Measurements from ENCODE around the gene SETD2. TPM values are rescaled to one million over a fixed set of nuclear protein-coding genes. Genes with fewer than 3 reads are reported as not detected.
A peak's percentile ranks its signal among the peaks of the same experiment; 100 is the strongest.

SETD2 gene
- total and polyA plus RNA-seq, 9 of the 15 experiments (the other 6 are each of a cell fraction or from before 2014, with no cell fraction given): 8.2 to 44.0 (median 33.6) TPM

DNA sequence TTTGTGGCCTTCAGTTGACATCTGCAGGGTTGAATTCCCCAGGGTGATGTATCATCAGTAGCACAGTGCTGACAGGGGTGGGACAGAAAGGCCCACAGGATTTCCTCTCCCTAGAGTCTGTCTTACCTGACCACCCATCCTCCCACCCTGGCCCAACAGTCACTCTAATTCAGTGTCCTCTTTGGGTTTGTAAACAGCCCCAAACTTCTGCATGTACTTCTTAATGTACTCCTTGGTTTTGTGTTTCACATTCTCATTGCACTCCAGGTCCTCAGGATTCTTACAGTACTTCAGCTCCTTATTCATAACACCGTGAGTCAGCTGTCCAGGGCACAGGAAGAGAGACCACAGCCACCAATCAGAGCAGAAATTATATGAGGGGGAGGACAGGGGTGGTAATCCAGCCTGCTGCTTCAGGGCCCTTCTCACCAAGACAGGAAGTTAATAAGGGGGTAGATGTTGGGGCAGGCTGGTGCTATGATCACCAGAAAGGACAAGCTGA, 146.9 kb downstream of the SETD2 start (continued):
- 0 out of 4 replicates have a peak, but pooled peaks of 1 of the 2 experiments have one; percentile 35 for TF ChIP-seq FOXA3 (CRISPR knock-in tag; conservative IDR thresholded peaks at IDR 0.05 in 1 of 2, IDR thresholded peaks at IDR 0.05 in 1 of 2)
- TF ChIP-seq CHD1 (IDR thresholded peaks at IDR 0.05; ENCODE audit: low read length): peak; percentile 42
- no peak for TF ChIP-seq POLR2H (tag; IDR thresholded peaks at IDR 0.05; ENCODE audit: low read depth)
- peak; percentile 72 for TF ChIP-seq MAFF (IDR thresholded peaks at IDR 0.05; ENCODE audit: low read length)
- TF ChIP-seq, protein P1, sequence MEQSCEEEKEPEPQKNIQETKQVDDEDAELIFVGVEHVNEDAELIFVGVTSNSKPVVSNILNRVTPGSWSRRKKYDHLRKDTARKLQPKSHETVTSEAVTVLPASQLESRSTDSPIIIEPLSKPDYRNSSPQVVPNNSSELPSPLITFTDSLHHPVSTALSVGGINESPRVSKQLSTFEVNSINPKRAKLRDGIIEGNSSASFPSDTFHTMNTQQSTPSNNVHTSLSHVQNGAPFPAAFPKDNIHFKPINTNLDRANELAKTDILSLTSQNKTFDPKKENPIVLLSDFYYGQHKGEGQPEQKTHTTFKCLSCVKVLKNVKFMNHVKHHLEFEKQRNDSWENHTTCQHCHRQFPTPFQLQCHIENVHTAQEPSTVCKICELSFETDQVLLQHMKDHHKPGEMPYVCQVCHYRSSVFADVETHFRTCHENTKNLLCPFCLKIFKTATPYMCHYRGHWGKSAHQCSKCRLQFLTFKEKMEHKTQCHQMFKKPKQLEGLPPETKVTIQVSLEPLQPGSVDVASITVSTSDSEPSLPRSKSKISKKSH (CRISPR knock-in tag; IDR thresholded peaks at IDR 0.05): no peak
- TF ChIP-seq, protein P2, sequence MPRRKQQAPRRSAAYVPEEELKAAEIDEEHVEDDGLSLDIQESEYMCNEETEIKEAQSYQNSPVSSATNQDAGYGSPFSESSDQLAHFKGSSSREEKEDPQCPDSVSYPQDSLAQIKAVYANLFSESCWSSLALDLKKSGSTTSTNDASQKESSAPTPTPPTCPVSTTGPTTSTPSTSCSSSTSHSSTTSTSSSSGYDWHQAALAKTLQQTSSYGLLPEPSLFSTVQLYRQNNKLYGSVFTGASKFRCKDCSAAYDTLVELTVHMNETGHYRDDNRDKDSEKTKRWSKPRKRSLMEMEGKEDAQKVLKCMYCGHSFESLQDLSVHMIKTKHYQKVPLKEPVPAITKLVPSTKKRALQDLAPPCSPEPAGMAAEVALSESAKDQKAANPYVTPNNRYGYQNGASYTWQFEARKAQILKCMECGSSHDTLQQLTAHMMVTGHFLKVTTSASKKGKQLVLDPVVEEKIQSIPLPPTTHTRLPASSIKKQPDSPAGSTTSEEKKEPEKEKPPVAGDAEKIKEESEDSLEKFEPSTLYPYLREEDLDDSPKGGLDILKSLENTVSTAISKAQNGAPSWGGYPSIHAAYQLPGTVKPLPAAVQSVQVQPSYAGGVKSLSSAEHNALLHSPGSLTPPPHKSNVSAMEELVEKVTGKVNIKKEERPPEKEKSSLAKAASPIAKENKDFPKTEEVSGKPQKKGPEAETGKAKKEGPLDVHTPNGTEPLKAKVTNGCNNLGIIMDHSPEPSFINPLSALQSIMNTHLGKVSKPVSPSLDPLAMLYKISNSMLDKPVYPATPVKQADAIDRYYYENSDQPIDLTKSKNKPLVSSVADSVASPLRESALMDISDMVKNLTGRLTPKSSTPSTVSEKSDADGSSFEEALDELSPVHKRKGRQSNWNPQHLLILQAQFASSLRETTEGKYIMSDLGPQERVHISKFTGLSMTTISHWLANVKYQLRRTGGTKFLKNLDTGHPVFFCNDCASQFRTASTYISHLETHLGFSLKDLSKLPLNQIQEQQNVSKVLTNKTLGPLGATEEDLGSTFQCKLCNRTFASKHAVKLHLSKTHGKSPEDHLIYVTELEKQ (CRISPR knock-in tag; IDR thresholded peaks at IDR 0.05): no peak
- no peak for TF ChIP-seq IFI16 (CRISPR knock-in tag; IDR thresholded peaks at IDR 0.05)
- TF ChIP-seq TRIM24 (IDR thresholded peaks at IDR 0.05): 0 out of 4 replicates have a peak, but pooled peaks of 1 of the 2 experiments have one; percentile 33
- TF ChIP-seq CBFB (CRISPR knock-in tag; IDR thresholded peaks at IDR 0.05): no peak
- TF ChIP-seq, protein P3, sequence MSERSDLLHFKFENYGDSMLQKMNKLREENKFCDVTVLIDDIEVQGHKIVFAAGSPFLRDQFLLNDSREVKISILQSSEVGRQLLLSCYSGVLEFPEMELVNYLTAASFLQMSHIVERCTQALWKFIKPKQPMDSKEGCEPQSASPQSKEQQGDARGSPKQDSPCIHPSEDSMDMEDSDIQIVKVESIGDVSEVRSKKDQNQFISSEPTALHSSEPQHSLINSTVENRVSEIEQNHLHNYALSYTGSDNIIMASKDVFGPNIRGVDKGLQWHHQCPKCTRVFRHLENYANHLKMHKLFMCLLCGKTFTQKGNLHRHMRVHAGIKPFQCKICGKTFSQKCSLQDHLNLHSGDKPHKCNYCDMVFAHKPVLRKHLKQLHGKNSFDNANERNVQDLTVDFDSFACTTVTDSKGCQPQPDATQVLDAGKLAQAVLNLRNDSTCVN (CRISPR knock-in tag; IDR thresholded peaks at IDR 0.05): no peak
- no peak for TF ChIP-seq MCM3 (IDR thresholded peaks at IDR 0.05)
- no peak for TF ChIP-seq TFAM (CRISPR knock-in tag; conservative IDR thresholded peaks at IDR 0.05)
- TF ChIP-seq TCF7 (IDR thresholded peaks at IDR 0.05; ENCODE audit: borderline replicate concordance): no peak
- TF ChIP-seq, protein P4, sequence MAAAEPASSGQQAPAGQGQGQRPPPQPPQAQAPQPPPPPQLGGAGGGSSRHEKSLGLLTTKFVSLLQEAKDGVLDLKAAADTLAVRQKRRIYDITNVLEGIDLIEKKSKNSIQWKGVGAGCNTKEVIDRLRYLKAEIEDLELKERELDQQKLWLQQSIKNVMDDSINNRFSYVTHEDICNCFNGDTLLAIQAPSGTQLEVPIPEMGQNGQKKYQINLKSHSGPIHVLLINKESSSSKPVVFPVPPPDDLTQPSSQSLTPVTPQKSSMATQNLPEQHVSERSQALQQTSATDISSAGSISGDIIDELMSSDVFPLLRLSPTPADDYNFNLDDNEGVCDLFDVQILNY (CRISPR knock-in tag; IDR thresholded peaks at IDR 0.05): no peak
- TF ChIP-seq TOE1 (IDR thresholded peaks at IDR 0.05; ENCODE audit: borderline replicate concordance): no peak
- TF ChIP-seq TOE1 (CRISPR knock-in tag; IDR thresholded peaks at IDR 0.05; ENCODE audit: borderline replicate concordance, low read depth): no peak
- TF ChIP-seq MCM5 (IDR thresholded peaks at IDR 0.05; ENCODE audit: low read depth): no peak
- TF ChIP-seq FOXJ3 (CRISPR knock-in tag; IDR thresholded peaks at IDR 0.05): no peak
- TF ChIP-seq RBM15 (IDR thresholded peaks at IDR 0.05; ENCODE audit: insufficient read depth, low read length): no peak
- TF ChIP-seq NR2C2 (CRISPR knock-in tag; IDR thresholded peaks at IDR 0.05): no peak
- peak; percentile 28; the same call in 1 of the 2 replicates for TF ChIP-seq NR2C2 (tag; IDR thresholded peaks at IDR 0.05)
- TF ChIP-seq, protein P5, sequence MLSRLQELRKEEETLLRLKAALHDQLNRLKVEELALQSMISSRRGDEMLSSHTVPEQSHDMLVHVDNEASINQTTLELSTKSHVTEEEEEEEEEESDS (CRISPR knock-in tag; IDR thresholded peaks at IDR 0.05): no peak
- TF ChIP-seq L3MBTL2 (IDR thresholded peaks at IDR 0.05): no peak
- no peak for TF ChIP-seq ZNF23 (CRISPR knock-in tag; IDR thresholded peaks at IDR 0.05)
